H1 (cell line): ENCODE measurements around the gene SPDYC. TPM values are rescaled to one million over a fixed set of nuclear protein-coding genes. Genes with fewer than 3 reads are reported as not detected.

Source experiments
- CBX5 ChIP-seq: fragments of 300-800, 300-1000 bp; sonication (generic); IDR thresholded peaks from 2 replicates; pipeline ENCODE4 v1.7.1; 2016; ENCODE audit warnings: antibody characterized with exemption, low read length, low read depth
- CHD7 ChIP-seq: fragments of 300-600 bp; sonication (generic); IDR thresholded peaks from 2 replicates; pipeline ENCODE4 v1.7.1; 2012; ENCODE audit warnings: low read length, moderate library complexity, mild to moderate bottlenecking, inconsistent platforms; ENCODE audit not compliant: insufficient replicate concordance
- KDM4A ChIP-seq: IDR thresholded peaks from one replicate; pipeline ENCODE4 v1.7.1; 2012; ENCODE audit warnings: low read depth, mild to moderate bottlenecking, moderate library complexity, low read length, inconsistent platforms; ENCODE audit not compliant: severe bottlenecking
- RFX5 ChIP-seq: IDR thresholded peaks from 2 replicates; pipeline ENCODE4 v1.6.1; 2011; ENCODE audit warnings: low read depth, low read length, improper control_type of control experiment, borderline replicate concordance
- RXRA ChIP-seq: IDR thresholded peaks from 2 replicates; pipeline ENCODE4 v1.6.1; 2011; ENCODE audit warnings: low read depth, mild to moderate bottlenecking, low read length, moderate library complexity; ENCODE audit not compliant: insufficient read depth
- USF2 ChIP-seq: IDR thresholded peaks from 2 replicates; pipeline ENCODE4 v1.6.1; 2011; ENCODE audit warnings: low read length, improper control_type of control experiment
- polyA plus RNA-seq, 7 experiments: library from polyadenylated mRNA; depleted of rRNA in 3 of 7; stranded (reverse) in 5 of 7; unstranded in 2 of 7; fragments of >200 nt in 5 of 7; fragments of 200-250 nt in 2 of 7; gene quantifications; 1 replicate in 5 of 7; 2 replicates in 1 of 7; 4 replicates in 1 of 7; pipeline versions ENCODE4 v1.2.1 to v1.2.3, GENCODE V29; 2011 to 2013; ENCODE audit warnings: missing spikeins in 2 of 7, mixed read lengths in 2 of 7
- total RNA-seq: library from RNA; stranded (reverse); fragmentation: NEBNext Ultra II Directional; extraction: Animal tissue kit (Norgen Biotek cat#: 25700); gene quantifications from 2 replicates; pipeline ENCODE4 v1.2.1, GENCODE V29; 2021

Gene SPDYC
- total and polyA plus RNA-seq, 2 of the 8 experiments (the other 6 are each of a cell fraction or from before 2014, with no cell fraction given): 0.15 TPM; not detected in 1

GRCh38 chr11:65219930-65220213 lies 49.8 kb downstream of the SPDYC start (continued):
- TF ChIP-seq CHD7 (no peak), CBX5 (no peak), RFX5 (no peak), USF2 (no peak), RXRA (no peak), KDM4A (no peak)
- TF ChIP-seq, all 59 proteins: peak for 0
